Gastroesophageal sphincter (tissue), 4 donors: ENCODE results near the gene SIGLEC1. TPM values are rescaled to one million over a fixed set of nuclear protein-coding genes. Genes with fewer than 3 reads are reported as not detected.

Experiments used
- ATAC-seq: fragments of 150-250 bp; one replicate; pipeline ENCODE4 v1.9.1; 2016; ENCODE audit warnings: mild to moderate bottlenecking, moderate library complexity
- H3K27ac ChIP-seq, 4 donors: fragments of 200-600 bp; sonication (generic) in 3 of 4; 1 replicate in 3 of 4; 2 replicates in 1 of 4; pipeline ENCODE4 v1.5.1; 2016 to 2019
- H3K27me3 ChIP-seq: fragments of 200-600 bp; sonication (generic); one replicate; pipeline ENCODE4 v1.5.1; 2019
- H3K36me3 ChIP-seq, 2 donors: fragments of 200-600 bp; sonication (generic); one replicate each; pipeline ENCODE4 v1.5.1; 2019; ENCODE audit warnings: control low read depth in 1 of 2
- H3K4me1 ChIP-seq, 3 donors: fragments of 200-600 bp; sonication (generic); 1 replicate in 2 of 3; 2 replicates in 1 of 3; pipeline ENCODE4 v1.5.1; 2016 to 2019; ENCODE audit warnings: control low read depth in 2 of 3
- H3K4me3 ChIP-seq, 2 donors: fragments of 200-600 bp; sonication (generic); one replicate each; pipeline ENCODE4 v1.5.1; 2019; ENCODE audit warnings: mild to moderate bottlenecking in 1 of 2, moderate library complexity in 1 of 2
- H3K9me3 ChIP-seq, 3 donors: fragments of 200-600 bp; sonication (generic); one replicate each; pipeline ENCODE4 v1.5.1; 2017 to 2019; ENCODE audit warnings: control low read depth in 2 of 3
- EP300 ChIP-seq: sonication (generic); formaldehyde crosslinking; IDR thresholded peaks from one replicate; pipeline ENCODE4 v1.6.1; 2017; ENCODE audit warnings: antibody characterized with exemption, mild to moderate bottlenecking
- POLR2A ChIP-seq, 2 donors: fragments of 450-650 bp; IDR thresholded peaks; one replicate each; pipeline ENCODE4 v1.6.1; 2017; ENCODE audit warnings: antibody characterized with exemption in 2 of 2, mild to moderate bottlenecking in 2 of 2, moderate library complexity in 1 of 2
- POLR2AphosphoS5 ChIP-seq: sonication (generic); formaldehyde crosslinking; IDR thresholded peaks from one replicate; pipeline ENCODE4 v1.6.1; 2017; ENCODE audit warnings: antibody characterized with exemption
- WGBS, 2 donors: methylation state at CpG; one replicate each; pipeline ENCODE4 v1.1.5; 2018; ENCODE audit warnings: low coverage in 1 of 2; 5-methylcytosine and 5-hydroxymethylcytosine counted together
- total RNA-seq, 4 donors: library from RNA; depleted of rRNA; stranded (reverse); fragments of >200 nt; gene quantifications; one replicate each; pipeline ENCODE4 v1.1.0, GENCODE V29; 2016
- TF ChIP-seq, protein P1 (sequence below), 4 experiments: fragments of 200-600 bp in 2 of 4; fragments of 450-650 bp in 2 of 4; sonication (generic) in 1 of 4; IDR thresholded peaks; one replicate each; pipeline ENCODE4 v1.5.1; 2017 to 2019; ENCODE audit warnings: antibody characterized with exemption in 4 of 4, mild to moderate bottlenecking in 2 of 4, moderate library complexity in 2 of 4

Gene SIGLEC1
- total RNA-seq, 4 donors from 2014 or later: 10.1 to 17.2 (median 11.9) TPM

DNA sequence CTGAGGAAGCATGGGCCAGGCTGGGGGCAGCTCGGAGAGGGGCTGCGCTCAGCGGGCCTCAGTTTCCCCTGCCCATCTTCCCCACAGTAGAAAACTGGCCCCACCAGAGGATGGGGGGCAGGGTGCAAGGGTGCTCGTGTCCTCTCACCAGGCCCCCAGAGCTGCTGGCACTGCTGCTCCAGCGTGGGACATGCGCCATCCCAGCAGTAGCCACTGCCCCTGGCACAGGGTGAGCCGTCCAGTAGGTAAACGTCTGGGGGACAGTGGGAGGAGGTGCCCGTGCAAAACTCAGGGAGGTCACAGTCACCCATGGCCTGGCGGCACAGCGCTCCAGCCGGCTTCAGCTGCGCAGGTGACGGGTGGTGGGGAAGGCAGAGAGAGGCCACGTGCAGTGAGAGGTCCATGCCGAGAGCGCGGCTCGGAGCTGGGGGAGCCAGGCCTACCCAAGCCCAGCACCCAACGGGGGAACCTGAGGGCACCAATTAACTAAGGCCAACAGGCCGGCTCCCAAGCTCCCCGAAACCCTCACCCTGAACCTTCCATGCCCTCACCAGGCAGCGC lies 40.3 kb downstream of the SIGLEC1 start:
- H3K27ac ChIP-seq: no peak overlapping the region
- ATAC-seq: no peak
- WGBS, 2 donors: no CpG with 5 or more reads among the region's 23 CpGs
- H3K4me3 ChIP-seq: no peak overlapping the region
- no peak for TF ChIP-seq POLR2A (IDR thresholded peaks at IDR 0.05)
- TF ChIP-seq, protein P1, sequence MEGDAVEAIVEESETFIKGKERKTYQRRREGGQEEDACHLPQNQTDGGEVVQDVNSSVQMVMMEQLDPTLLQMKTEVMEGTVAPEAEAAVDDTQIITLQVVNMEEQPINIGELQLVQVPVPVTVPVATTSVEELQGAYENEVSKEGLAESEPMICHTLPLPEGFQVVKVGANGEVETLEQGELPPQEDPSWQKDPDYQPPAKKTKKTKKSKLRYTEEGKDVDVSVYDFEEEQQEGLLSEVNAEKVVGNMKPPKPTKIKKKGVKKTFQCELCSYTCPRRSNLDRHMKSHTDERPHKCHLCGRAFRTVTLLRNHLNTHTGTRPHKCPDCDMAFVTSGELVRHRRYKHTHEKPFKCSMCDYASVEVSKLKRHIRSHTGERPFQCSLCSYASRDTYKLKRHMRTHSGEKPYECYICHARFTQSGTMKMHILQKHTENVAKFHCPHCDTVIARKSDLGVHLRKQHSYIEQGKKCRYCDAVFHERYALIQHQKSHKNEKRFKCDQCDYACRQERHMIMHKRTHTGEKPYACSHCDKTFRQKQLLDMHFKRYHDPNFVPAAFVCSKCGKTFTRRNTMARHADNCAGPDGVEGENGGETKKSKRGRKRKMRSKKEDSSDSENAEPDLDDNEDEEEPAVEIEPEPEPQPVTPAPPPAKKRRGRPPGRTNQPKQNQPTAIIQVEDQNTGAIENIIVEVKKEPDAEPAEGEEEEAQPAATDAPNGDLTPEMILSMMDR (IDR thresholded peaks at IDR 0.05): no peak
- TF ChIP-seq POLR2AphosphoS5: no peak
- TF ChIP-seq EP300: no peak
- H3K27me3 ChIP-seq: peaks cover 25% of the 10 kb centered on the region
- no peaks in the 10 kb centered on the region for H3K9me3 ChIP-seq
- peaks cover 0 to 74% of the 10 kb centered on the region in 2 donors for H3K36me3 ChIP-seq
- H3K4me1 ChIP-seq: peaks cover 0 to 22% (median 4%) of the 10 kb centered on the region in 3 donors

- H3K36me3 ChIP-seq: peaks cover 0 to 74% of the 10 kb centered on the region in 2 donors
- no peak for ATAC-seq
- no CpG with 5 or more reads among the region's 10 CpGs for WGBS, 2 donors
- H3K27ac ChIP-seq: no peak overlapping the region
- TF ChIP-seq POLR2AphosphoS5 (no peak), EP300 (no peak), POLR2A (IDR thresholded peaks at IDR 0.05) (no peak)
- TF ChIP-seq, protein P1 (IDR thresholded peaks at IDR 0.05): no peak
- peaks cover 0 to 16% (median 0%) of the 10 kb centered on the region in 3 donors for H3K4me1 ChIP-seq
- H3K9me3 ChIP-seq: no peaks in the 10 kb centered on the region
- H3K27me3 ChIP-seq: peaks cover 25% of the 10 kb centered on the region
- no peak overlapping the region for H3K4me3 ChIP-seq
These were observed 41.5 kb downstream of the SIGLEC1 start for GRCh38 chr20:3670945-3671344.

DNA sequence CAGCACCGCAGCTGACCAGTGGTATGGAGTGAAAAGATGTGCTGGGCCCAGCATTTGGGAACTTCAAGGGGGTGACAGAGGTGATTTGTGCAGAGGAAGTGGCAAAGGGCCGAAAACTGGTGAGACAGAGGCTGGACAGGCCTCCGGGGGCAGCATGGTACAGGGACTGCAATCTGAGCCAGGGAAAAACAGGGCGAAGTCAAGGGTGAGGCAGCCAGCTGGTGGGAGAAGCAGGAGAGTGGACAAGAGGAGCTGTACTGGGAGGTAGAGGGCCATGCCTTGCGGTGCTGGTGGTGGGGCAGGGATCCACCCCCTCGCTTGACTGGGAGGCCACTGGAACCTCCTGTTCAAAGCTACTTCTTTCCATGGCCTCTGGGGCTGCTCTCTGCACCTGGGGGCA lies 41.9 kb downstream of the SIGLEC1 start:
- no peak overlapping the region for H3K27ac ChIP-seq
- TF ChIP-seq, protein P1 (IDR thresholded peaks at IDR 0.05): no peak
- no peak for TF ChIP-seq POLR2A (IDR thresholded peaks at IDR 0.05)
- TF ChIP-seq EP300: no peak
- TF ChIP-seq POLR2AphosphoS5: no peak
- peaks cover 0 to 72% of the 10 kb centered on the region in 2 donors for H3K36me3 ChIP-seq
- H3K4me3 ChIP-seq: no peak overlapping the region
- 40 to 60% methylated on average over 2 of the region's 6 CpGs for WGBS, 2 donors
- H3K9me3 ChIP-seq: no peaks in the 10 kb centered on the region
- H3K27me3 ChIP-seq: peaks cover 25% of the 10 kb centered on the region
- no peak for ATAC-seq
- H3K4me1 ChIP-seq: peaks cover 0 to 16% (median 0%) of the 10 kb centered on the region in 3 donors

- Histone ChIP-seq H3K36me3 (peaks cover 0 to 65% of the 10 kb centered on the region in 2 donors), H3K27ac (no peak overlapping the region), H3K4me3 (no peak overlapping the region), H3K9me3 (no peaks in the 10 kb centered on the region), H3K27me3 (peaks cover 25% of the 10 kb centered on the region), H3K4me1 (peaks cover 0 to 16% (median 0%) of the 10 kb centered on the region in 3 donors)
- ATAC-seq: no peak
- TF ChIP-seq, protein P1 (IDR thresholded peaks at IDR 0.05): no peak
- no peak for TF ChIP-seq EP300
- TF ChIP-seq POLR2A (IDR thresholded peaks at IDR 0.05): no peak
- no peak for TF ChIP-seq POLR2AphosphoS5
- 70 to 86% methylated on average over 2 to 8 of the region's 13 CpGs for WGBS, 2 donors
These were observed 42.6 kb downstream of the SIGLEC1 start for GRCh38 chr20:3669710-3670367.
